Measurements from ENCODE around the gene ZBTB12.
A peak's percentile ranks its signal among the peaks of the same experiment; 100 is the strongest.

ZBTB12 gene

GRCh38 chr6:31927242-31927862 is 25.5 kb upstream of the ZBTB12 start, which contains the start of gene C2:
TSS of gene C2 (plus strand) at chr6:31927717. CDS start at chr6:31927753, 36 bp downstream.
- TF ChIP-seq ZNF202 (tag by site-specific recombination; IDR thresholded peaks at IDR 0.05; ENCODE audit: borderline replicate concordance), result no peak
- no peak for TF ChIP-seq BCL11B (tag by site-specific recombination; IDR thresholded peaks at IDR 0.05; ENCODE audit: low read depth)
- TF ChIP-seq ZIC2 (tag by site-specific recombination; IDR thresholded peaks at IDR 0.05), result no peak
- no peak for TF ChIP-seq ZNF645 (tag by site-specific recombination; IDR thresholded peaks at IDR 0.05)
- no peak for TF ChIP-seq ZNF350 (tag by site-specific recombination; IDR thresholded peaks at IDR 0.05)
- Histone ChIP-seq H3K9me3 (ENCODE audit: control insufficient read depth, insufficient read depth, low read depth, low read length) (no peaks in the 10 kb centered on the region), H3K4me3 (ENCODE audit: low read depth, low read length) (no peak within 1 kb of the TSS), H3K36me3 (ENCODE audit: control insufficient read depth in 2 of 2, insufficient read depth in 1 of 2, low read length in 2 of 2) (no peaks in the 10 kb centered on the region), H3K27ac (ENCODE audit: extremely low read depth, low read depth, low read length) (no peak within 1 kb of the TSS), H3K4me1 (ENCODE audit: control insufficient read depth, insufficient read depth, low read length) (no peaks in the 10 kb centered on the region)
- ChIA-PET CTCF (interaction anchor here (0.9 kb wide), 1 partner anchor 12 kb away, joined by 3 read pairs; no protein-coding TSS in a partner anchor), POLR2A (no interaction called here)

GRCh38 chr6:31922942-31923341 is 21.1 kb upstream of the ZBTB12 start:
- Histone ChIP-seq H3K4me3 (ENCODE audit: low read depth, low read length) (no peak overlapping the region), H3K4me1 (ENCODE audit: control insufficient read depth, insufficient read depth, low read length) (no peaks in the 10 kb centered on the region), H3K36me3 (ENCODE audit: control insufficient read depth in 2 of 2, insufficient read depth in 1 of 2, low read length in 2 of 2) (no peaks in the 10 kb centered on the region), H3K9me3 (ENCODE audit: control insufficient read depth, insufficient read depth, low read depth, low read length) (no peaks in the 10 kb centered on the region), H3K27ac (ENCODE audit: extremely low read depth, low read depth, low read length) (no peak overlapping the region)
- TF ChIP-seq, protein P1, sequence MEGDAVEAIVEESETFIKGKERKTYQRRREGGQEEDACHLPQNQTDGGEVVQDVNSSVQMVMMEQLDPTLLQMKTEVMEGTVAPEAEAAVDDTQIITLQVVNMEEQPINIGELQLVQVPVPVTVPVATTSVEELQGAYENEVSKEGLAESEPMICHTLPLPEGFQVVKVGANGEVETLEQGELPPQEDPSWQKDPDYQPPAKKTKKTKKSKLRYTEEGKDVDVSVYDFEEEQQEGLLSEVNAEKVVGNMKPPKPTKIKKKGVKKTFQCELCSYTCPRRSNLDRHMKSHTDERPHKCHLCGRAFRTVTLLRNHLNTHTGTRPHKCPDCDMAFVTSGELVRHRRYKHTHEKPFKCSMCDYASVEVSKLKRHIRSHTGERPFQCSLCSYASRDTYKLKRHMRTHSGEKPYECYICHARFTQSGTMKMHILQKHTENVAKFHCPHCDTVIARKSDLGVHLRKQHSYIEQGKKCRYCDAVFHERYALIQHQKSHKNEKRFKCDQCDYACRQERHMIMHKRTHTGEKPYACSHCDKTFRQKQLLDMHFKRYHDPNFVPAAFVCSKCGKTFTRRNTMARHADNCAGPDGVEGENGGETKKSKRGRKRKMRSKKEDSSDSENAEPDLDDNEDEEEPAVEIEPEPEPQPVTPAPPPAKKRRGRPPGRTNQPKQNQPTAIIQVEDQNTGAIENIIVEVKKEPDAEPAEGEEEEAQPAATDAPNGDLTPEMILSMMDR (tag by site-specific recombination; IDR thresholded peaks at IDR 0.05), result peak; percentile 47; the same call in 1 of the 2 replicates
- TF ChIP-seq ZNF654 (tag by site-specific recombination; IDR thresholded peaks at IDR 0.05; ENCODE audit: low read depth) (peak; percentile 49), ZBTB17 (tag by site-specific recombination; IDR thresholded peaks at IDR 0.05) (peak; percentile 46), SCRT2 (tag by site-specific recombination; IDR thresholded peaks at IDR 0.05) (no peak), ZNF221 (tag by site-specific recombination; IDR thresholded peaks at IDR 0.05; ENCODE audit: borderline replicate concordance) (no peak)
- ChIA-PET POLR2A (interaction anchor here (0.6 to 1.9 kb wide), 7 partner anchors 18 to 425 kb away, joined by 3 to 5 read pairs (median 3); partner anchors contain the start of genes C6orf47, EHMT2 and MICB), CTCF (interaction anchor here (0.6 to 1.6 kb wide), 12 partner anchors 12 to 324 kb away, joined by 3 to 7 read pairs (median 4); partner anchors contain the start of gene VARS1)

DNA sequence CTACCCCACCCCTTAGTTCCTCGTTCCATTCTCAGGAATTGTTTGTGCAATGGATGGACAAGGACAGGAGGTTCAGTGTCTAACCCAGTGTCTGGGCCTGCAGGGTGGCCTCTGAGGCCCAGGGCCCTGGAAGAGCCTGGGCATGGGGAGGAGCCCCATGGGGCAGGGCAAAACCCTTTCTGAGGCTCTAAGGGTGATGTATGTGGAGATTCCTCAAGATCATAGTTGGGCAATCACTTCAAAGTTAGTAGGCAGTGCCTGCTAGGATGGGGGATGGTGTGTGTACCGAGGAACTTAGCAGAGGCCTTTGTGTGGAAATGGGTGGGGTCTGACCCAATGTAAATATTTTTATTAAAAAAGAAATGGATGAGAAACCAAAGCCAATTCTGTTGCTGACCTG is 18.9 kb upstream of the ZBTB12 start:
- TF ChIP-seq KLF9 (tag by site-specific recombination; IDR thresholded peaks at IDR 0.05; ENCODE audit: low read depth) (no peak), KLF7 (tag by site-specific recombination; IDR thresholded peaks at IDR 0.05; ENCODE audit: borderline replicate concordance) (no peak), HOXC10 (CRISPR knock-in tag; IDR thresholded peaks at IDR 0.05) (no peak)
- TF ChIP-seq, protein P2, sequence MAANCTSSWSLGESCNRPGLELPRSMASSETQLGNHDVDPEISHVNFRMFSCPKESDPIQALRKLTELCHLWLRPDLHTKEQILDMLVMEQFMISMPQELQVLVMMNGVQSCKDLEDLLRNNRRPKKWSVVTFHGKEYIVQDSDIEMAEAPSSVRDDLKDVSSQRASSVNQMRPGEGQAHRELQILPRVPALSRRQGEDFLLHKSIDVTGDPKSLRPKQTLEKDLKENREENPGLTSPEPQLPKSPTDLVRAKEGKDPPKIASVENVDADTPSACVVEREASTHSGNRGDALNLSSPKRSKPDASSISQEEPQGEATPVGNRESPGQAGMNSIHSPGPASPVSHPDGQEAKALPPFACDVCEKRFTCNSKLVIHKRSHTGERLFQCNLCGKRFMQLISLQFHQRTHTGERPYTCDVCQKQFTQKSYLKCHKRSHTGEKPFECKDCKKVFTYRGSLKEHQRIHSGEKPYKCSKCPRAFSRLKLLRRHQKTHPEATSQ (tag by site-specific recombination; IDR thresholded peaks at IDR 0.05), result no peak
- H3K36me3 ChIP-seq (ENCODE audit: control insufficient read depth in 2 of 2, insufficient read depth in 1 of 2, low read length in 2 of 2), result no peaks in the 10 kb centered on the region
- H3K4me1 ChIP-seq (ENCODE audit: control insufficient read depth, insufficient read depth, low read length), result no peaks in the 10 kb centered on the region
- no peak overlapping the region for H3K27ac ChIP-seq (ENCODE audit: extremely low read depth, low read depth, low read length)
- H3K4me3 ChIP-seq (ENCODE audit: low read depth, low read length), result no peak overlapping the region
- H3K9me3 ChIP-seq (ENCODE audit: control insufficient read depth, insufficient read depth, low read depth, low read length), result no peaks in the 10 kb centered on the region
- CTCF ChIA-PET, result interaction anchor here (0.7 to 1.4 kb wide), 4 partner anchors 19 to 776 kb away, joined by 3 to 4 read pairs (median 3); no protein-coding TSS in a partner anchor
- POLR2A ChIA-PET, result no interaction called here
